ENCODE data around the gene LAMTOR2.

GRCh38 chr1:156050376-156050775 is 4.2 kb upstream of the LAMTOR2 start:
- TF ChIP-seq, protein P1, sequence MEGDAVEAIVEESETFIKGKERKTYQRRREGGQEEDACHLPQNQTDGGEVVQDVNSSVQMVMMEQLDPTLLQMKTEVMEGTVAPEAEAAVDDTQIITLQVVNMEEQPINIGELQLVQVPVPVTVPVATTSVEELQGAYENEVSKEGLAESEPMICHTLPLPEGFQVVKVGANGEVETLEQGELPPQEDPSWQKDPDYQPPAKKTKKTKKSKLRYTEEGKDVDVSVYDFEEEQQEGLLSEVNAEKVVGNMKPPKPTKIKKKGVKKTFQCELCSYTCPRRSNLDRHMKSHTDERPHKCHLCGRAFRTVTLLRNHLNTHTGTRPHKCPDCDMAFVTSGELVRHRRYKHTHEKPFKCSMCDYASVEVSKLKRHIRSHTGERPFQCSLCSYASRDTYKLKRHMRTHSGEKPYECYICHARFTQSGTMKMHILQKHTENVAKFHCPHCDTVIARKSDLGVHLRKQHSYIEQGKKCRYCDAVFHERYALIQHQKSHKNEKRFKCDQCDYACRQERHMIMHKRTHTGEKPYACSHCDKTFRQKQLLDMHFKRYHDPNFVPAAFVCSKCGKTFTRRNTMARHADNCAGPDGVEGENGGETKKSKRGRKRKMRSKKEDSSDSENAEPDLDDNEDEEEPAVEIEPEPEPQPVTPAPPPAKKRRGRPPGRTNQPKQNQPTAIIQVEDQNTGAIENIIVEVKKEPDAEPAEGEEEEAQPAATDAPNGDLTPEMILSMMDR (optimal IDR thresholded peaks at IDR 0.05 in 1 of 3, IDR thresholded peaks at IDR 0.05 in 1 of 3, conservative IDR thresholded peaks at IDR 0.05 in 1 of 3; ENCODE audit: extremely low read depth in 1 of 3, insufficient read depth in 2 of 3, low read length in 3 of 3), result no peak
- TF ChIP-seq EZH2 (IDR thresholded peaks at IDR 0.05; ENCODE audit: low read length), result no peak

Measured in keratinocyte (primary cell).